Mammary epithelial cell (primary cell): Measurements from ENCODE around the gene TMC3.

Experiments used
- CTCF ChIP-seq, 2 donors: IDR thresholded peaks in 1 of 2; conservative IDR thresholded peaks in 1 of 2; 2 replicates each; pipeline ENCODE4 v1.5.1; 2011 to 2012; ENCODE audit warnings: inconsistent platforms in 2 of 2, low read length in 2 of 2, mild to moderate bottlenecking in 2 of 2, control low read depth in 1 of 2, low read depth in 1 of 2; ENCODE audit not compliant: insufficient read depth in 1 of 2; ENCODE audit errors: extremely low read depth in 1 of 2
- EZH2 ChIP-seq: IDR thresholded peaks from 2 replicates; pipeline ENCODE4 v1.6.1; 2012; ENCODE audit warnings: low read length, inconsistent platforms, borderline replicate concordance

DNA sequence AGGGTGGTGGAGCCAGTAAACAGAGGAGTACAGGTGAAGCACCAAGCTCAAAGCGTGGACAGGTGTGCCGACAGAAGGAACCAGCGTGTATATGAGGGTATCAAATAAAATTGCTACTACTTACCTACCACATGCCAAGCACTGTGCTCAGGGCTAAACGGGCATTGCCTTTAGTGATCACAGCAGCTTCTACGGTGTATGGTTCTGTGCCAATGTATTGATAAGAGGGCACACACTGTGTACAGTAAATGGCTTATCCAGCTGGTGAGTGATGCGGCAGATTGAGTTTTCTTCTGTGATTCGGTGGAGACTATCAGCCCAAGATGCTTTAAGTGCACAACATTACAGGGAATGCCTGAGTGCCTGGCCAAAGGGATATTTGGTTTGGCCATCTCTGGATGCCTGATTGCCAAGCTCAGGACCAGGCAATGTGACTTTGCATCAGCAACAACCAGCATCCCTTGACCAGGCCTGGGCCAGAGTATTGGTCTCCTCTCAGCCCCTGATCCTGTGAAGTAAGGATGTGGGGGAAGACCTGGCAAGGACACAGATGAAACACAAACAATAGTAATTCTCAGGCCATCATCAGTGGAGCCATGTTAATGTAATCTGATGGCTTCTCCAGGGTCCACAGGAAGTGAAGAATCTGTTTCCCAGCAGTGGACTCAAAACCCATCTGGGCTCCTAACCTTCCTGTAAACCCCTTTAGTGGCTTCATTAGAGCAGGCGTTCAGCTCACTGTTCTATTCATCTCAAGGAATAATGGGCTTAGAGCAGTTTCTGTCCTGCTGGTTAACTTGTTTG lies 64.2 kb downstream of the TMC3 start:
- TF ChIP-seq CTCF (conservative IDR thresholded peaks at IDR 0.05 in 1 of 2, IDR thresholded peaks at IDR 0.05 in 1 of 2; ENCODE audit: extremely low read depth in 1 of 2, insufficient read depth in 1 of 2, low read depth in 1 of 2, low read length in 2 of 2) (no peak), EZH2 (no peak)
